Measurements from ENCODE around the gene CSNK2B.
A peak's percentile ranks its signal among the peaks of the same experiment; 100 is the strongest.

Gene CSNK2B

DNA sequence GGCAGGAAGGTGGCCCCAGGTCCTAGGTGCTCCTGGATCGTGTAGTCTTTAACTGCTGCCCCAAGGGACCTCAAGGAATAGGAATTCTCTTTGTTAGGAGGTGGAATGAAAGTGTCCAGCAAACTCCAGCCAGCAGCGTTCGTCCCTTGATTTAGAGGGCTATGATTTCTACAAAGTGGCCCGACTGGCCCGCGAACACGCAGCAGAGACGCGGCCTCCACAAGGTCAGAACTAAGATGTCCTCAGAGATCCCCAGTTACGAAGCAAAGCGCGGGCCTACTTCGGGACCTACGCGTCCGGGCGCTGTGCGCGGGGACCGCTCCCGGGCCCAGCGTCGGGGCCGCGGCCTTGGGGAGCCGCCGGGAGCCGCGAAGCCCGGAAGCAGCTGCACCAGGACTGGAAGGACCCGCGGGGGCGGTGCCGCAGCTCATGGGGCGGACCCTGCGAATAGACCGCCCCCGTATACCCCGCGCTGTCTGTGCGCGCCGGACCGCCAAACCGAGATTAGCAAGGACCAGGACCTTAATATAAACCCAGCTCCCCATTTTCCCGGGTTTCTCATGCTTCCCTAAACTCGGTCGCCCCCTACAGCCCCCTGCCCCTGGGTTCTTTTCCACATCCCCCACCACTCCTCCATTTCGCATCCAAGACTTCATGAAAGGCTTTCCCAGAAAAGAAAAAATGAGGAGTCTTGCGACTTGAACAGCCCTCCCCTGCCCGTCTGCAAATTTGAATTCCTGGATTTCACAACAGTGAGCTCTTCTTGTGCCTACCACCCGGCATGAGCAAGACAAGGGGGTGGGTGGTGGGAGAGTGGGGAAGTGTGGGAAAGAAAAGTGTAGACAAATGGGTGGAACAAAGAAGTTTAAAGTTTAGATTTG lies 5.3 kb upstream of the CSNK2B start, which contains the start of gene C6orf47:
TSS of gene C6orf47 (minus strand) at position 398 of the 881 bp plus-strand sequence. CDS start 831 bp downstream, outside the sequence.
- no peak for DNase-seq (ENCODE audit: low read depth)

- no peak for DNase-seq (ENCODE audit: low read depth)
These were observed 4.4 kb upstream of the CSNK2B start for GRCh38 chr6:31661262-31662123.

DNA sequence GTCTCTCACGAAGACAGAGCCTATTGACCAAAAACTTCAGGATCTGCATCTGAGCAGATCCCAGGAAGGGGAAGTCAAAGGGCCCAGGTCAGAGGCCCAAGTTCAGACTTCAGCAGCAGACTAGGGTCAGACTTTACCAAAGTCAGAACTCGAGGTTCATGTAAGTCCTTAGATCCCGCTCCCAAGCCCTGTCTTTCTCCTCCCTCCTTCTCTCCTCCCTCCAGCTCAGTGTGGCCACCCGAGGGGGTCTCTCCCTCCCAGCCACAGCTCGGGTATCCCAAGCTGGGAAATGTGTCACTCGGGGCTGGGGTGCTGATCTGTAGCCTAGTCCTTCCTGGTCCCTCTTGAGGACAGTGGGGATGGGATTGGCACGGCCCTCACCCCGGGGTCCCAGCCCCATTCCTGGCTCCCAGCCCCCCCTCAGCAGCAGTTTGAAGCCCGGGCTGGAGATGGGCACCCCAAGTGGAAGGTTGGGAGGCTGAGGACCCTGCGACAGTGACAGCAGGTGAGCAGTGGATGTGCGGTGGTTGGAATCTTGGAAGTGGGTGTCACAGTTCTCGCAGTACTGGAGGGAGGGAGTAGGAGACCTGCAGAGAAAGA lies 3.7 kb upstream of the CSNK2B start:
- DNase-seq (ENCODE audit: low read depth) = no peak

GRCh38 chr6:31663126-31663960 lies 2.5 kb upstream of the CSNK2B start:
- DNase-seq (ENCODE audit: low read depth) = peak; percentile 49

- DNase-seq (ENCODE audit: low read depth) = peak; percentile 60
These were observed 1.7 kb upstream of the CSNK2B start for GRCh38 chr6:31663961-31664789.

DNA sequence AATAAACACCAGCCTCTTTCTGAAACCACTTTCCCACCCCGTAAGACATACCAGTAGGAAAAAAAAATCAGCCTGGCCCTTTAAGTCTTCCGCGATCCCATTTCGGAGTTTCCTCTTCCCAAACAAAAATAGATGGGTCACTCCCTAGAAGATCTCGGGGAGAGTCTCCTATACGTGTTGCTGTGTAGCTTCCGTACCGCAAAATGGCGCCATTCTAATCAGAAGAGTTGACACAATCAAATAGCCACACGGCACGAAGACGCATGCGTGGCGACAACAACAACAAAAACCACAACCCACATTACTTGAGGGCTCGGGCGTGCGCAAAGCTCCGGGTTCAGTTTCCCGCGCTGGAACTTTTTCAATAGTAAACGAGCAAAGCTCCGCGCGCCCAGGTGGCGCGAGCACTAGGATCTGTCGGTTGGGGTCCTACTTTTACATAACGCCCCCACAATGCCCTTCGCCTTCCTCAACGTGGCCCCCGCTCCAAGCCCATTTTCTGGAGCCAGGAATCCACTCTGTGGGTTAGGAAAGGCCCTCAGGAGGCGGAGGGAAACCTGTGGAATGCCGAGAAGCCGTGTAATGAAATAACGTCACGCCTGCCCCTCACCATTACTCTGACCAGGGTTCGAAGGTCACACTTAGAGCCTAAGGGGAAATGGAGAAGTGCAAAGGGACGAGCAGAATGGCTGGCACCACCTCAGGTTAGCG lies 935 bp upstream of the CSNK2B start, which contains the start of gene GPANK1:
TSS of gene GPANK1 (minus strand) at position 208 of the 711 bp plus-strand sequence. CDS start 519 bp downstream, outside the sequence.
- peak; percentile 85 for DNase-seq (ENCODE audit: low read depth)

GRCh38 chr6:31666337-31666965 lies 571 bp downstream of the CSNK2B start:
- no peak for DNase-seq (ENCODE audit: low read depth)

DNA sequence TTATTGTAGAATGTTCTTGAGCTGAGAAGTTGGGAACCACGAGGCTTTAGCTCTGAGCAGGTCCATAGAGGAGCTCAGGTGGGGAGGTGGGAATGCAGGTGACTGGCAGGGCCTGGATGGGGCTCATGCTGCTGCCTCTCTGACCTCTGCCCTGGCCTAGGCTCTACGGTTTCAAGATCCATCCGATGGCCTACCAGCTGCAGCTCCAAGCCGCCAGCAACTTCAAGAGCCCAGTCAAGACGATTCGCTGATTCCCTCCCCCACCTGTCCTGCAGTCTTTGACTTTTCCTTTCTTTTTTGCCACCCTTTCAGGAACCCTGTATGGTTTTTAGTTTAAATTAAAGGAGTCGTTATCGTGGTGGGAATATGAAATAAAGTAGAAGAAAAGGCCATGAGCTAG lies 3.8 kb downstream of the CSNK2B start, which contains the start of gene LY6G5B:
TSS of gene LY6G5B (plus strand) at position 301 of the 400 bp plus-strand sequence. CDS start 975 bp downstream, outside the sequence.
- no peak for DNase-seq (ENCODE audit: low read depth)

GRCh38 chr6:31676322-31676903 lies 10.5 kb downstream of the CSNK2B start:
- no peak for DNase-seq (ENCODE audit: low read depth)

GRCh38 chr6:31676904-31677303 lies 11.0 kb downstream of the CSNK2B start:
- DNase-seq (ENCODE audit: low read depth) = no peak

GRCh38 chr6:31677955-31678354 lies 12.1 kb downstream of the CSNK2B start:
- DNase-seq (ENCODE audit: low read depth) = no peak

DNA sequence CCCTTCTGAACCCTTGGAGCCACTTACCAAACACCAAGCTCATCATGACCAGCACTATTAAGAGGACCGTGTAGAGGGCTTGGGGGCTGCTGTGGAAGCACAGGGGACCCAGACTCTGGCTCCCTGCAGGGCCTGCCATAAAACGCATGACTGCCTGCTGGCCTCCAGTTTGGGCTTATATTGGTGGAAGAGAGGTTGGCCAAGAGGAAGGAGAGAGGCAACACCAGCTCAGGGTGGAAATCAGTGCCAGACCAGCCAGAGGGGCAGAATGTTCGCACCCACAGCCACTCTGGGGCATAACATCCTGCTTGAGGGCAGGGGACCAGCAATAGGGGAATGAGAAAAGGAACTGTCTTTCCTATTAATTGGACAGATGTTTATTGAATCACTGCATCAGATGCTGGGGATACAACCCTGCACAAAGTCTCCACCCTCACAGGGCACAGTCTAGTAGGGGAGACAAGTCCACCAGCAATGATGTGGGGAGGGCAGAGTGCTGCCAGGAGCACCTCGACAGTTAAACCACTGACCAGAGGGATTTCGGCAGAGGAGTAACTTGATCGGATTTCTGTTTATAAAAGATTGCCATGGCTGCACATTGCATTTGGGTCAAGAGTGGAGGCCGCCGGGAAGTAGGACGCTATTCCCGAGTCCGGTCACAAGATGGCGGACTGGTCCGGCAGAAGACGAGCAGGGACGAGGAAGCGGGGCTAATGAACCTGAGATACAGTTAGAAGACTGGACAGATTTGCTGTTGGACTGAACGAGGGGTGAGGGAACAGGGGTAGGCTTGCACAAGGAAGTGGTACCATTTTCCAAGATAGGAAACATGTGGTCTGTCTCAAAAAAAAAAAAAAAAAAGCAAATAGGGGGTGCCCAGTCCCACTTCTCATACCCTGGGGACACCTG lies 14.6 kb downstream of the CSNK2B start, which contains the start of gene LY6G5C:
TSS of gene LY6G5C (minus strand) at position 842 of the 909 bp plus-strand sequence. CDS start at position 148, 694 bp downstream.
- no peak for DNase-seq (ENCODE audit: low read depth)

DNA sequence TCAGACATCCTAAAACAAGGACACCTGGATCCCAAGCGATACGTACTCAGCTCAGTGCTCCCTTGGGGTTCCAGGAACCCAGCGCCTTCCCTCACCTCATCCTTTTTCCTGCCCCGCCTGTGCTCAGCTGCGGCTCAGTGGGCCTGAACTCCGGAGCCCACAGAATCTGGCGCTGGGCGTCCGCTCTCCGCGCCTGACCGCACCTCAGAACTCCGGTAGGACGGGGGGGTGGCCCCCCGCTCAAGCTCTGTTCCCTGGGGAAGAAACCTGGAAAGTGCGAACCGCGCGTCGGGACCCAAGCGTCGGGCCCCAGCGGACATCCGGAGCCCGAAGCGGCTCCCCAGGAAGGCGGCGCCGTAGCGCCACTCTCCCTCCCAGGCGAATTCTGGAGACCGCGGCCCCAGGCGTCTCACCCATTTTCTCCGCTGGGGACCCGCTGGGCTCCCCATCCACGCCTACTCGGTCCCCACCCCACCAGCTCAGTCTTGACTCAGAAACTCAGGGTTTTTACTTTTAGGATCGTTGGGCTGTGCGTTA lies 15.3 kb downstream of the CSNK2B start:
- no peak for DNase-seq (ENCODE audit: low read depth)

- DNase-seq (ENCODE audit: low read depth) = no peak
These were observed 17.7 kb downstream of the CSNK2B start for GRCh38 chr6:31683591-31683990.

DNA sequence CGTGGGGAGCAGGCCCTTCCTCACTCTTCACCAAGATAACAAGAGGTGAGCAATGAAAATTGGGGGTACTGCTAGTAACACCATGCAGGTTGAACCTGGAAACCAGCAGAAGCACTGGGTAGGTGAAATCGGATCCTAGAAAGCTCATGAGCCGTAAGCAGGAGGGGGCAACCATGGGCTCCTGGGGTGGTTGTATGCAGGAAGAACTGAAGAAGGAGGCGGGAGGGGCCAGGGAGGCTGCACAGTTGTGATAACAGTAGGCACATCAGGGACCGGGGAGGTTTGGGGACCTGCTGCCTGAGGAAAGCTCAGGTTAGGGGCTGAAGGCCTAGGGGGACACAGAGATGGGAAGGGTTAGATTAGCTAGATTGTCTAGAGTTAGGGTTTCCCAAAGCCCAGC lies 20.6 kb downstream of the CSNK2B start:
- no peak for DNase-seq (ENCODE audit: low read depth)

DNA sequence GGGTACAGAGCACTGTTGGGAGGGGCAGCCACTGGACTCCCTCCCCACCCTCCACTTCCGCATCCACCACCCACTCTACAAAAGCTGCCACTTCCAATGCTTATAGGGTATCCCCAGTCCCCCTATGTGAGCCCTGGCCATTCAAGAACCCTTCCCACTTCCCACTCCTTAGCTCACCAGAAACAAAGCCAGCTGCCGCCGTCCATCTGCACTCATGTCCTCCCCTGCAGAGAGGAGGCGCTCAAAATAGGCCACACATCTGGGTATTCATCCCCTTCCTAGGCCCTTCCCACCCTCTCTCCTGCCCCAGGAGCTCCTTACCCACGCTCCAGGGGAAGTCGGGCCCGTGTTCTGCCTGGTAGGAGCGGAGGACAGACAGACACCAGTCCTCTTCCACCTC lies 21.4 kb downstream of the CSNK2B start:
- no peak for DNase-seq (ENCODE audit: low read depth)

All from HS-5 (cell line).